ENCODE results near the gene CCDC86. TPM values are rescaled to one million over a fixed set of nuclear protein-coding genes. Genes with fewer than 3 reads are reported as not detected.

The CCDC86 gene
- total and polyA plus RNA-seq, 2 of the 4 experiments (the other 2 are of a cell fraction), result 9.5 to 34.0 TPM

DNA sequence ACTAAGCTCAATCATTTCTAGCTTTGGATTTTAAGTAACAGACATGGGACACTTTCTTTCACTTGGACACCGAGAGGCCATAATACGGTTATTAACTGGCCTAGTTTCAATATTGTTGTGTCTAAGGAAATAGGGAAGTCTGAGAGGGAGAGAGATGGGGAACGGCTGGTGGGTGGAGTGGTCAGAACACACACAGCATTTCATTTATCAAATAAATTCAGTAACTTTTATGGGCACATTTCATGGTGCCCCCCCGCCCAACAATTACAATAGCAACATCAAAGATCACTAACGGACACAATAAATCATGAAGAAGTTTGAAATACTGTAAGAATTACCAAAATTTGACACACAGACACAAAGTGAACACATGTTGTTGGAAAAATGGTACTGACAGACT lies 53.8 kb downstream of the CCDC86 start:
- no peak overlapping the region for H3K4ac ChIP-seq (ENCODE audit: low read depth, low read length)
- no peak overlapping the region for H3K4me2 ChIP-seq (ENCODE audit: low read depth, low read length)
- in situ Hi-C loops (cut with MboI; ENCODE audit: low sequenced_read_pairs), result loop anchor here (5.0 kb wide), 1 partner anchor 118 kb away; no protein-coding TSS in a partner anchor
- no peak overlapping the region for H3K14ac ChIP-seq (replicated peaks; ENCODE audit: low read depth, low read length)
- no TSS peak for BruUV-seq (replicated peaks)
- intact Hi-C loops (cut with micrococcal nuclease), result no loop called here
- H2BK5ac ChIP-seq (ENCODE audit: low read depth, low read length, poor library complexity, severe bottlenecking), result no peak overlapping the region
- H2BK20ac ChIP-seq (ENCODE audit: low read depth, low read length), result no peak overlapping the region
- H2BK15ac ChIP-seq (ENCODE audit: low read depth, low read length), result no peak overlapping the region
- TF ChIP-seq RCOR1 (IDR thresholded peaks at IDR 0.05; ENCODE audit: insufficient replicate concordance, low read length), result no peak
- no peak for TF ChIP-seq FOS (IDR thresholded peaks at IDR 0.05; ENCODE audit: low read depth, low read length)
- no peak for TF ChIP-seq BHLHE40 (IDR thresholded peaks at IDR 0.05; ENCODE audit: low read depth, low read length)
- TF ChIP-seq SMC3 (IDR thresholded peaks at IDR 0.05; ENCODE audit: low read depth, low read length), result no peak
- no peak for TF ChIP-seq NFE2L2 (IDR thresholded peaks at IDR 0.05; ENCODE audit: low read depth, low read length)
- TF ChIP-seq POLR2A (IDR thresholded peaks at IDR 0.05; ENCODE audit: low read depth, low read length), result no peak
- TF ChIP-seq, protein P1, sequence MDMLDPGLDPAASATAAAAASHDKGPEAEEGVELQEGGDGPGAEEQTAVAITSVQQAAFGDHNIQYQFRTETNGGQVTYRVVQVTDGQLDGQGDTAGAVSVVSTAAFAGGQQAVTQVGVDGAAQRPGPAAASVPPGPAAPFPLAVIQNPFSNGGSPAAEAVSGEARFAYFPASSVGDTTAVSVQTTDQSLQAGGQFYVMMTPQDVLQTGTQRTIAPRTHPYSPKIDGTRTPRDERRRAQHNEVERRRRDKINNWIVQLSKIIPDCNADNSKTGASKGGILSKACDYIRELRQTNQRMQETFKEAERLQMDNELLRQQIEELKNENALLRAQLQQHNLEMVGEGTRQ (IDR thresholded peaks at IDR 0.05; ENCODE audit: low read depth, low read length), result no peak
- TF ChIP-seq RAD21 (IDR thresholded peaks at IDR 0.05; ENCODE audit: low read length), result no peak
- no peak for TF ChIP-seq CTCF (conservative IDR thresholded peaks at IDR 0.05; ENCODE audit: low read depth, low read length)
- TF ChIP-seq, protein P2, sequence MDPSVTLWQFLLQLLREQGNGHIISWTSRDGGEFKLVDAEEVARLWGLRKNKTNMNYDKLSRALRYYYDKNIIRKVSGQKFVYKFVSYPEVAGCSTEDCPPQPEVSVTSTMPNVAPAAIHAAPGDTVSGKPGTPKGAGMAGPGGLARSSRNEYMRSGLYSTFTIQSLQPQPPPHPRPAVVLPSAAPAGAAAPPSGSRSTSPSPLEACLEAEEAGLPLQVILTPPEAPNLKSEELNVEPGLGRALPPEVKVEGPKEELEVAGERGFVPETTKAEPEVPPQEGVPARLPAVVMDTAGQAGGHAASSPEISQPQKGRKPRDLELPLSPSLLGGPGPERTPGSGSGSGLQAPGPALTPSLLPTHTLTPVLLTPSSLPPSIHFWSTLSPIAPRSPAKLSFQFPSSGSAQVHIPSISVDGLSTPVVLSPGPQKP (IDR thresholded peaks at IDR 0.05; ENCODE audit: borderline replicate concordance, low read depth, low read length), result no peak
- TF ChIP-seq MXI1 (IDR thresholded peaks at IDR 0.05; ENCODE audit: borderline replicate concordance, low read depth, low read length), result no peak
- TF ChIP-seq MAZ (IDR thresholded peaks at IDR 0.05; ENCODE audit: borderline replicate concordance, low read depth, low read length), result no peak
- no peak overlapping the region for H3K4me3 ChIP-seq (ENCODE audit: insufficient read depth, low read depth, low read length)
- no peak overlapping the region for H2AK9ac ChIP-seq (replicated peaks; ENCODE audit: low read depth, low read length, poor library complexity)
- H4K5ac ChIP-seq (ENCODE audit: low read depth, low read length), result no peak overlapping the region
- ChIA-PET POLR2A (ENCODE audit: unreplicated experiment) (no interaction called here), CTCF (interaction anchor here (2.0 kb wide), 1 partner anchor 8 kb away, joined by 6 read pairs; no protein-coding TSS in a partner anchor)
- H3K4me1 ChIP-seq (ENCODE audit: control insufficient read depth, insufficient read depth, low read length), result no peaks in the 10 kb centered on the region
- no peak overlapping the region for H2AFZ ChIP-seq (replicated peaks; ENCODE audit: low read length, poor library complexity)
- no peak overlapping the region for H3K27ac ChIP-seq (ENCODE audit: insufficient read depth, low read length)
- ATAC-seq (ENCODE audit: low read depth) (no peak), DNase-seq (no peak)
- no peak overlapping the region for H2AK5ac ChIP-seq (ENCODE audit: low read depth, low read length)
- no peaks in the 10 kb centered on the region for H3K9me1 ChIP-seq (ENCODE audit: insufficient read depth, low read length)
- H3K9ac ChIP-seq (ENCODE audit: low read depth, low read length), result no peak overlapping the region
- H3K79me1 ChIP-seq (ENCODE audit: low read depth in 1 of 2, low read length in 2 of 2), result peaks cover 2 to 3% of the 10 kb centered on the region in 2 experiments; a peak in 3 of 4 replicates
- no peaks in the 10 kb centered on the region for H3K27me3 ChIP-seq (ENCODE audit: control insufficient read depth, insufficient read depth, low read length)
- no CpG with 5 or more reads among the region's 5 CpGs for WGBS, 2 experiments (ENCODE audit: extremely low coverage in 2 of 2, insufficient read length in 1 of 2)
- peaks cover 40% of the 10 kb centered on the region for H3K36me3 ChIP-seq (ENCODE audit: control insufficient read depth, insufficient read depth, low read length)
- H4K8ac ChIP-seq (ENCODE audit: low read depth in 2 of 2, low read length in 2 of 2), result no peak overlapping the region
- no peak overlapping the region for H3K23ac ChIP-seq (ENCODE audit: low read depth, low read length)
- H3K9me3 ChIP-seq (ENCODE audit: control insufficient read depth, insufficient read depth, low read length), result no peaks in the 10 kb centered on the region
- no peak overlapping the region for H2BK120ac ChIP-seq (ENCODE audit: low read depth, low read length)
- H4K20me1 ChIP-seq (ENCODE audit: insufficient read depth, low read length), result no peaks in the 10 kb centered on the region
- H3K56ac ChIP-seq (ENCODE audit: extremely low read depth, insufficient read depth, low read length), result no peak overlapping the region
- dilution Hi-C loops (cut with HindIII; ENCODE audit: low sequenced_read_pairs, unreplicated experiment), result no loop called here
- H3K18ac ChIP-seq (ENCODE audit: low read depth, low read length), result no peak overlapping the region
- no peak overlapping the region for H4K91ac ChIP-seq (ENCODE audit: insufficient read depth, low read depth, low read length)

Data from IMR-90 (cell line).